HL-60 (cell line): ENCODE measurements around the gene ALKAL2.
"Not testable (repeated sequence)": the region's sequence is repeated elsewhere in the genome, so short reads cannot be mapped to it uniquely, and the experiment has no call there.

Source experiments
- POLR2AphosphoS5 ChIP-seq: IDR thresholded peaks from 2 replicates; pipeline ENCODE4 v1.6.1; 2012; ENCODE audit warnings: low read depth
- REST ChIP-seq: IDR thresholded peaks from 2 replicates; pipeline ENCODE4 v1.6.1; 2012; ENCODE audit warnings: low read depth; ENCODE audit not compliant: insufficient replicate concordance
- TF ChIP-seq, protein P1 (sequence below): IDR thresholded peaks from one replicate; pipeline ENCODE4 v1.5.1; 2011; ENCODE audit warnings: low read length, control low read depth, inconsistent platforms; ENCODE audit not compliant: insufficient read depth

DNA sequence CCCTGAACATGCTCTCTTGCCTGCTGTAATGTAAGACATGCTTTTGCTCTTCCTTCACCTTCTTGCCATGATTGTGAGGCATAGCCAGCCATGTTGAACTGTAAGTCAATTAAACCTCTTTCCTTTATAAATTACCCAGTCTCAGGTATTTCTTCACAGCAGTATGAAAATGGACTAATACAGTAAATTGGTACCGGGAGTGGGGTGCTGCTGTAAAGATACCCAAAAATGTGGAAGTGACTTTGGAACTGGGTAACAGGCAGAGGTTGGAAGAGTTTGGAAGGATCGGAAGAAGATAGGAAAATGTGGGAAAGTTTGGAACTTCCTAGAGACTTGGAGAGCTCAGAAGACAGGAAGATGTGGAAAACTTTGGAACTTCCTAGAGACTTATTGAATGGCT lies 49.1 kb upstream of the ALKAL2 start:
- TF ChIP-seq, protein P1, sequence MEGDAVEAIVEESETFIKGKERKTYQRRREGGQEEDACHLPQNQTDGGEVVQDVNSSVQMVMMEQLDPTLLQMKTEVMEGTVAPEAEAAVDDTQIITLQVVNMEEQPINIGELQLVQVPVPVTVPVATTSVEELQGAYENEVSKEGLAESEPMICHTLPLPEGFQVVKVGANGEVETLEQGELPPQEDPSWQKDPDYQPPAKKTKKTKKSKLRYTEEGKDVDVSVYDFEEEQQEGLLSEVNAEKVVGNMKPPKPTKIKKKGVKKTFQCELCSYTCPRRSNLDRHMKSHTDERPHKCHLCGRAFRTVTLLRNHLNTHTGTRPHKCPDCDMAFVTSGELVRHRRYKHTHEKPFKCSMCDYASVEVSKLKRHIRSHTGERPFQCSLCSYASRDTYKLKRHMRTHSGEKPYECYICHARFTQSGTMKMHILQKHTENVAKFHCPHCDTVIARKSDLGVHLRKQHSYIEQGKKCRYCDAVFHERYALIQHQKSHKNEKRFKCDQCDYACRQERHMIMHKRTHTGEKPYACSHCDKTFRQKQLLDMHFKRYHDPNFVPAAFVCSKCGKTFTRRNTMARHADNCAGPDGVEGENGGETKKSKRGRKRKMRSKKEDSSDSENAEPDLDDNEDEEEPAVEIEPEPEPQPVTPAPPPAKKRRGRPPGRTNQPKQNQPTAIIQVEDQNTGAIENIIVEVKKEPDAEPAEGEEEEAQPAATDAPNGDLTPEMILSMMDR = not testable (repeated sequence)
- TF ChIP-seq POLR2AphosphoS5, REST: not testable (repeated sequence)
